SU-DHL-6 (cell line): ENCODE data around the gene PINLYP.

Experiments
- H2AFZ ChIP-seq: fragments of 200-600 bp; sonication (generic); 2 replicates; pipeline ENCODE4 v1.6.1; 2014; ENCODE audit warnings: low read depth, mild to moderate bottlenecking, moderate library complexity, mixed read lengths, antibody characterized with exemption, low read length; ENCODE audit not compliant: severe bottlenecking
- H3F3A ChIP-seq: fragments of 200-600 bp; shearing (Covaris generic); 2 replicates; pipeline ENCODE4 v1.6.0; 2016; ENCODE audit warnings: antibody characterized with exemption, mild to moderate bottlenecking; ENCODE audit not compliant: insufficient read depth
- H3K27ac ChIP-seq: fragments of 200-600 bp; sonication (generic); 2 replicates; pipeline ENCODE4 v1.5.1; 2016; ENCODE audit warnings: low read depth, mild to moderate bottlenecking, low read length, moderate library complexity, mixed read lengths
- H3K27me3 ChIP-seq: fragments of 200-600 bp; sonication (generic), shearing (Covaris generic); 2 replicates; pipeline ENCODE4 v1.6.0; 2014; ENCODE audit warnings: mild to moderate bottlenecking, low read length
- H3K36me3 ChIP-seq: fragments of 200-600 bp; sonication (generic); 2 replicates; pipeline ENCODE4 v1.6.1; 2014; ENCODE audit warnings: mild to moderate bottlenecking, low read length, mixed read lengths
- H3K4me2 ChIP-seq: fragments of 300-600, 200-600 bp; shearing (Covaris generic), sonication (generic); 2 replicates; pipeline ENCODE4 v1.6.0; 2014; ENCODE audit warnings: low read length, low read depth, mild to moderate bottlenecking; ENCODE audit not compliant: poor library complexity, severe bottlenecking
- H3K4me3 ChIP-seq: fragments of 200-600 bp; sonication (generic); 2 replicates; pipeline ENCODE4 v1.5.1; 2014; ENCODE audit warnings: antibody characterized with exemption, low read length, mild to moderate bottlenecking, mixed read lengths; ENCODE audit not compliant: insufficient read depth, poor library complexity, severe bottlenecking
- H3K79me2 ChIP-seq: fragments of 200-600 bp; sonication (generic); 2 replicates; pipeline ENCODE4 v1.6.1; 2014; ENCODE audit warnings: mild to moderate bottlenecking, low read length, moderate library complexity; ENCODE audit not compliant: insufficient read depth
- H3K9ac ChIP-seq: fragments of 200-600 bp; sonication (generic); 2 replicates; pipeline ENCODE4 v1.7.0; 2014; ENCODE audit warnings: mild to moderate bottlenecking, low read length
- H3K9me2 ChIP-seq: fragments of 200-600 bp; sonication (generic); replicated peaks from 2 replicates; pipeline ENCODE4 v1.6.1; 2014; ENCODE audit warnings: low read length; ENCODE audit not compliant: insufficient read depth
- H3K9me3 ChIP-seq: fragments of 200-600 bp; sonication (generic); 2 replicates; pipeline ENCODE4 v1.6.1; 2014; ENCODE audit warnings: low read length, mixed read lengths; ENCODE audit not compliant: insufficient read depth
- H4K20me1 ChIP-seq: fragments of 200-600 bp; sonication (generic); 2 replicates; pipeline ENCODE4 v1.6.1; 2014; ENCODE audit warnings: low read depth, mild to moderate bottlenecking, antibody characterized with exemption, low read length, moderate library complexity, mixed read lengths
- EZH2phosphoT487 ChIP-seq: fragments of 200-600 bp; sonication (generic), shearing (Covaris generic); conservative IDR thresholded peaks from 2 replicates; pipeline ENCODE4 v1.6.1; 2018; ENCODE audit warnings: mild to moderate bottlenecking, antibody characterized with exemption, low read length, moderate library complexity, mixed read lengths
- TF ChIP-seq, protein P1 (sequence below): fragments of 200-600 bp; sonication (generic); IDR thresholded peaks from one replicate; pipeline ENCODE4 v1.5.1; 2017; ENCODE audit warnings: antibody characterized with exemption, mild to moderate bottlenecking, low read length, moderate library complexity; ENCODE audit not compliant: insufficient read depth, poor library complexity, severe bottlenecking

PINLYP gene

GRCh38 chr19:43628646-43629326, 53.2 kb downstream of the PINLYP start:
- Histone ChIP-seq H3K9me3 (no peaks in the 10 kb centered on the region), H3K36me3 (no peaks in the 10 kb centered on the region), H3K79me2 (no peaks in the 10 kb centered on the region), H3K27me3 (no peaks in the 10 kb centered on the region), H3K4me3 (no peak overlapping the region), H4K20me1 (no peaks in the 10 kb centered on the region), H3K9ac (no peak overlapping the region), H3F3A (peaks cover 6% of the 10 kb centered on the region), H3K27ac (no peak overlapping the region), H3K4me2 (no peak overlapping the region), H2AFZ (no peak overlapping the region), H3K9me2 (no peaks in the 10 kb centered on the region)
- no peak for TF ChIP-seq EZH2phosphoT487
- TF ChIP-seq, protein P1, sequence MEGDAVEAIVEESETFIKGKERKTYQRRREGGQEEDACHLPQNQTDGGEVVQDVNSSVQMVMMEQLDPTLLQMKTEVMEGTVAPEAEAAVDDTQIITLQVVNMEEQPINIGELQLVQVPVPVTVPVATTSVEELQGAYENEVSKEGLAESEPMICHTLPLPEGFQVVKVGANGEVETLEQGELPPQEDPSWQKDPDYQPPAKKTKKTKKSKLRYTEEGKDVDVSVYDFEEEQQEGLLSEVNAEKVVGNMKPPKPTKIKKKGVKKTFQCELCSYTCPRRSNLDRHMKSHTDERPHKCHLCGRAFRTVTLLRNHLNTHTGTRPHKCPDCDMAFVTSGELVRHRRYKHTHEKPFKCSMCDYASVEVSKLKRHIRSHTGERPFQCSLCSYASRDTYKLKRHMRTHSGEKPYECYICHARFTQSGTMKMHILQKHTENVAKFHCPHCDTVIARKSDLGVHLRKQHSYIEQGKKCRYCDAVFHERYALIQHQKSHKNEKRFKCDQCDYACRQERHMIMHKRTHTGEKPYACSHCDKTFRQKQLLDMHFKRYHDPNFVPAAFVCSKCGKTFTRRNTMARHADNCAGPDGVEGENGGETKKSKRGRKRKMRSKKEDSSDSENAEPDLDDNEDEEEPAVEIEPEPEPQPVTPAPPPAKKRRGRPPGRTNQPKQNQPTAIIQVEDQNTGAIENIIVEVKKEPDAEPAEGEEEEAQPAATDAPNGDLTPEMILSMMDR = no peak

- Histone ChIP-seq H3K4me2 (no peak overlapping the region), H3F3A (no peaks in the 10 kb centered on the region), H3K9me2 (no peaks in the 10 kb centered on the region), H3K9me3 (no peaks in the 10 kb centered on the region), H3K79me2 (no peaks in the 10 kb centered on the region), H3K27me3 (no peaks in the 10 kb centered on the region), H4K20me1 (no peaks in the 10 kb centered on the region), H3K27ac (no peak overlapping the region), H3K9ac (no peak overlapping the region), H3K36me3 (no peaks in the 10 kb centered on the region), H3K4me3 (no peak overlapping the region), H2AFZ (no peak overlapping the region)
- TF ChIP-seq EZH2phosphoT487 = no peak
- TF ChIP-seq, protein P1 = no peak
Measured at GRCh38 chr19:43631491-43631890, 55.9 kb downstream of the PINLYP start.
